ENCODE data around the gene GRIK3. TPM values are rescaled to one million over a fixed set of nuclear protein-coding genes. Genes with fewer than 3 reads are reported as not detected.

Gene GRIK3
- total and polyA plus RNA-seq, 2 experiments from 2014 or later = under 0.01 TPM; not detected in 1

DNA sequence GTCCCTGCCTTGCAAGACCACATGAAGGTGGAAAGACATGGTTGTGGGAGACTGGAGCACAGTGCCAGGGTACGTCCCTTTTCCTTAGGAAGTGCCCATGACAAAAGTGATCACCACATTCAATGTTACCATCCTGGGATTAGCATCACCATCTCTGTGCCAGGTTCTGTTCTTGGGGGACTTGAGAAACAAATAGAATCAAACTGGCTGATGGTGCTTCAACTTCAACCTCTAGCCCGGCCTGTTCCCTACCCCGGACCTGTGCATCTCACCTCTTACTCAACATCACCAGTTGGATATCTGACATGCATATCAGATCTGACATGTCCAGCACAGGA lies 153.3 kb downstream of the GRIK3 start:
- Histone ChIP-seq H3K9me2 (replicated peaks; ENCODE audit: insufficient read depth) (no peaks in the 10 kb centered on the region), H3K27ac (no peak overlapping the region), H3K4me1 (ENCODE audit: insufficient read depth) (no peaks in the 10 kb centered on the region), H4K20me1 (ENCODE audit: insufficient read depth, poor library complexity, severe bottlenecking) (no peaks in the 10 kb centered on the region), H3K36me3 (replicated peaks; ENCODE audit: insufficient read depth, low read depth) (no peaks in the 10 kb centered on the region), H3K27me3 (no peaks in the 10 kb centered on the region), H3K79me2 (no peaks in the 10 kb centered on the region), H3K4me3 (no peak overlapping the region), H3K9me3 (ENCODE audit: low read depth) (no peaks in the 10 kb centered on the region), H3K4me2 (no peak overlapping the region), H2AFZ (no peak overlapping the region)
- TF ChIP-seq, protein P1, sequence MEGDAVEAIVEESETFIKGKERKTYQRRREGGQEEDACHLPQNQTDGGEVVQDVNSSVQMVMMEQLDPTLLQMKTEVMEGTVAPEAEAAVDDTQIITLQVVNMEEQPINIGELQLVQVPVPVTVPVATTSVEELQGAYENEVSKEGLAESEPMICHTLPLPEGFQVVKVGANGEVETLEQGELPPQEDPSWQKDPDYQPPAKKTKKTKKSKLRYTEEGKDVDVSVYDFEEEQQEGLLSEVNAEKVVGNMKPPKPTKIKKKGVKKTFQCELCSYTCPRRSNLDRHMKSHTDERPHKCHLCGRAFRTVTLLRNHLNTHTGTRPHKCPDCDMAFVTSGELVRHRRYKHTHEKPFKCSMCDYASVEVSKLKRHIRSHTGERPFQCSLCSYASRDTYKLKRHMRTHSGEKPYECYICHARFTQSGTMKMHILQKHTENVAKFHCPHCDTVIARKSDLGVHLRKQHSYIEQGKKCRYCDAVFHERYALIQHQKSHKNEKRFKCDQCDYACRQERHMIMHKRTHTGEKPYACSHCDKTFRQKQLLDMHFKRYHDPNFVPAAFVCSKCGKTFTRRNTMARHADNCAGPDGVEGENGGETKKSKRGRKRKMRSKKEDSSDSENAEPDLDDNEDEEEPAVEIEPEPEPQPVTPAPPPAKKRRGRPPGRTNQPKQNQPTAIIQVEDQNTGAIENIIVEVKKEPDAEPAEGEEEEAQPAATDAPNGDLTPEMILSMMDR (IDR thresholded peaks at IDR 0.05; ENCODE audit: poor library complexity) = no peak
- TF ChIP-seq EZH2phosphoT487 (IDR thresholded peaks at IDR 0.05; ENCODE audit: low read depth, severe bottlenecking, unreplicated experiment) (no peak), EZH2 (IDR thresholded peaks at IDR 0.05; ENCODE audit: borderline replicate concordance) (no peak)
- WGBS (ENCODE audit: low lambda C conversion rate, missing lambda C conversion rate) = 88% methylated on average over 3 of the region's 3 CpGs
- no peak for DNase-seq (ENCODE audit: low spot score)

DNA sequence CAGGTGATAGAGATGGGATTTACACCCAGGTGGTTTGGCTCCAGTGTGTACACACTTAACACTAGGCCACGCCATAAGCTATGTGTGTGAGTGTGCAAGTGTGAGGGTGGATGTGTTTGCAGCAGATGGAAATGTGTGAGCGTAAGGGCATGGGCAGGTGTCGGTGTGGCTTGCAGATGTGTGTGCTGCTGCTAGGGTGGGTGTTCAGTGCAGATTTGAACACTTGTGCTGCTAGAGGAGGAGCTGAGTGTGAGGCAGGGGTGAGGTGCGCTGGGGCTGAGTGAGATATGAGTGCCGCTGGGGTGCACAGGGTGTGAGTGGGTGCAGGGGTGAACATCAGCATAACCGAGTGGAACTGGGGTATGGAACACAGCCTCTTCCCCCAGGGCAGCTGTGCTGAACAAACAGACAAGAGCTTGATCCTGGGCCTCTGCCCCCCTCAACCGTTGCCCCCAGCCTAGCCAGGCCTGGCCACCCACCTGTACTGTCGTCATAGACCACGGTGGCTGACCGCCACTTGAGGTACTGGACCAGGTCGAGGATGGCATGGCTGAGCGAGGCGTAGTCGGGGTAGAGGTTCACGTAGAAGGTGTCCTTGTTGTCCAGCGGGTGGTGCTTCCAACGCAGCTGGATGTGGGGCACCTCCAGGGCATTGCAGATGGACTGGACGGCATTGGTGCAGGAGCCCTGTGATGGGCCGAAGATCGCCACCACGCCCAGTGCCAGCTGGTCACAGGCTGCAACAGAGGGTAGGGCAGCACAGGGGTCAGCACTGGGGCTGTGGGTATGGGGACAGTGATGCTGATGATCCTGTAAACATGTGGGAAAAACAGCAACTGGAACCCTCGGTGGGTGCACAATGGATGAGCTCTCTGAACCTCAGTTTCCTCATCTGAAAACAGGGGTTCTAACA lies 153.9 kb downstream of the GRIK3 start:
- no peak for TF ChIP-seq EZH2phosphoT487 (IDR thresholded peaks at IDR 0.05; ENCODE audit: low read depth, severe bottlenecking, unreplicated experiment)
- TF ChIP-seq EZH2 (IDR thresholded peaks at IDR 0.05; ENCODE audit: borderline replicate concordance) = no peak
- TF ChIP-seq, protein P1 (IDR thresholded peaks at IDR 0.05; ENCODE audit: poor library complexity) = no peak
- Histone ChIP-seq H3K9me3 (ENCODE audit: low read depth) (no peaks in the 10 kb centered on the region), H2AFZ (no peak overlapping the region), H3K4me3 (no peak overlapping the region), H3K36me3 (replicated peaks; ENCODE audit: insufficient read depth, low read depth) (no peaks in the 10 kb centered on the region), H3K4me2 (no peak overlapping the region), H3K79me2 (no peaks in the 10 kb centered on the region), H3K9me2 (replicated peaks; ENCODE audit: insufficient read depth) (no peaks in the 10 kb centered on the region), H3K27me3 (no peaks in the 10 kb centered on the region), H3K27ac (no peak overlapping the region), H4K20me1 (ENCODE audit: insufficient read depth, poor library complexity, severe bottlenecking) (no peaks in the 10 kb centered on the region), H3K4me1 (ENCODE audit: insufficient read depth) (no peaks in the 10 kb centered on the region)
- DNase-seq (ENCODE audit: low spot score) = no peak
- WGBS (ENCODE audit: low lambda C conversion rate, missing lambda C conversion rate) = 94% methylated on average over 22 of the region's 22 CpGs

DNA sequence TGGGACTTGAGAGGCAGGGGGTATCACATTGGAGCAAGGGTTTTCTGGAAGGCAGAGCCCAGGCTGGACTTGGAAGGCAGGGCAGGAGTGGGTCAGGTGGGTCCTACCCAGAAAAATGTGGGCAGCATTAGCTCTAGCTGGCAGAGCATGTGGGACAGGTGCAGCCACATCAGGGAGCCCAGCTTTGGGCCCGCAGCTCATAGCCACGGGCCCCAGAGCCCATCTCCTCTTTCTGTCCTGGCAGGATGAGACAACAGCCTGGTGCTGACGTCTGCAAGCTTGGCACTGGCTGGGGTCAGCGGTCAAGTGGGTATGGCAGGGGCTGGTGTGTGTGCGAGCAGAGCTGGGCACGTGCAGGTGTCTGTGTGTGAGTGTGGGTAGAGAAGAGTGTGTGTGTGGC lies 154.7 kb downstream of the GRIK3 start:
- H3K4me1 ChIP-seq (ENCODE audit: insufficient read depth) = no peaks in the 10 kb centered on the region
- TF ChIP-seq, protein P1 (IDR thresholded peaks at IDR 0.05; ENCODE audit: poor library complexity) = no peak
- TF ChIP-seq EZH2phosphoT487 (IDR thresholded peaks at IDR 0.05; ENCODE audit: low read depth, severe bottlenecking, unreplicated experiment) (no peak), EZH2 (IDR thresholded peaks at IDR 0.05; ENCODE audit: borderline replicate concordance) (no peak)
- no peak overlapping the region for H3K4me3 ChIP-seq
- H3K27me3 ChIP-seq = no peaks in the 10 kb centered on the region
- no peaks in the 10 kb centered on the region for H3K36me3 ChIP-seq (replicated peaks; ENCODE audit: insufficient read depth, low read depth)
- no peak overlapping the region for H2AFZ ChIP-seq
- no peak for DNase-seq (ENCODE audit: low spot score)
- H3K9me2 ChIP-seq (replicated peaks; ENCODE audit: insufficient read depth) = no peaks in the 10 kb centered on the region
- no peaks in the 10 kb centered on the region for H3K9me3 ChIP-seq (ENCODE audit: low read depth)
- no peaks in the 10 kb centered on the region for H3K79me2 ChIP-seq
- no peak overlapping the region for H3K4me2 ChIP-seq
- no peaks in the 10 kb centered on the region for H4K20me1 ChIP-seq (ENCODE audit: insufficient read depth, poor library complexity, severe bottlenecking)
- no peak overlapping the region for H3K27ac ChIP-seq
- WGBS (ENCODE audit: low lambda C conversion rate, missing lambda C conversion rate) = 92% methylated on average over 6 of the region's 6 CpGs
